Ascending aorta (tissue), 2 donors: ENCODE measurements around the gene RAB28. TPM values are rescaled to one million over a fixed set of nuclear protein-coding genes. Genes with fewer than 3 reads are reported as not detected.

Experiments
- DNase-seq, 2 donors: peaks; one replicate each; pipeline ENCODE4 v3.0.0-alpha.2; 2019; ENCODE audit warnings: low spot score in 2 of 2
- H3K27ac ChIP-seq, 2 donors: fragments of 200-600 bp; sonication (generic); one replicate each; pipeline ENCODE4 v1.5.1; 2016 to 2017; ENCODE audit warnings: mild to moderate bottlenecking in 1 of 2
- H3K27me3 ChIP-seq: fragments of 200-600 bp; sonication (generic); one replicate; pipeline ENCODE4 v1.5.1; 2017
- H3K36me3 ChIP-seq, 2 donors: fragments of 200-600 bp; sonication (generic); one replicate each; pipeline ENCODE4 v1.5.1; 2016
- H3K4me1 ChIP-seq, 2 donors: fragments of 200-600 bp; sonication (generic); one replicate each; pipeline ENCODE4 v1.5.1; 2016 to 2017; ENCODE audit warnings: mild to moderate bottlenecking in 1 of 2
- H3K4me3 ChIP-seq, 2 donors: fragments of 200-600 bp; sonication (generic); one replicate each; pipeline ENCODE4 v1.5.1; 2016 to 2017; ENCODE audit warnings: mild to moderate bottlenecking in 1 of 2
- H3K9me3 ChIP-seq, 2 donors: fragments of 200-600 bp; sonication (generic); one replicate each; pipeline ENCODE4 v1.5.1; 2016
- CTCF ChIP-seq, 3 experiments: fragments of 200-600 bp in 2 of 3; fragments of 450-650 bp in 1 of 3; sonication (generic) in 2 of 3; IDR thresholded peaks; one replicate each; pipeline ENCODE4 v1.5.1; 2016 to 2019; ENCODE audit warnings: antibody characterized with exemption in 3 of 3, mild to moderate bottlenecking in 1 of 3, moderate library complexity in 1 of 3
- intact Hi-C: fragments of 100-400 bp; cut with DNase I; formaldehyde crosslinking; loops from one replicate; pipeline ENCODE4 v1.15.1; 2023
- total RNA-seq: library from RNA; depleted of rRNA; stranded (reverse); fragments of >200 nt; gene quantifications from one replicate; pipeline ENCODE4 v1.1.0, GENCODE V29; 2016

Gene RAB28
- total RNA-seq, 1 donor from 2014 or later = 3.2 TPM

- peaks cover 6 to 14% of the 10 kb centered on the region in 2 donors for H3K9me3 ChIP-seq
- H3K4me1 ChIP-seq = peaks cover 0 to 3% of the 10 kb centered on the region in 2 donors
- TF ChIP-seq CTCF (IDR thresholded peaks at IDR 0.05) = no peak
- no peak overlapping the region for H3K4me3 ChIP-seq
- H3K27me3 ChIP-seq = peaks cover 23% of the 10 kb centered on the region
- no peak for DNase-seq
- H3K27ac ChIP-seq = no peak overlapping the region
- intact Hi-C loops = no loop called here
- no peaks in the 10 kb centered on the region for H3K36me3 ChIP-seq
Observed at GRCh38 chr4:13524504-13525243, 40.5 kb upstream of the RAB28 start.

- intact Hi-C loops = no loop called here
- Histone ChIP-seq H3K9me3 (peaks cover 6 to 14% of the 10 kb centered on the region in 2 donors), H3K27ac (no peak overlapping the region), H3K27me3 (peaks cover 20% of the 10 kb centered on the region), H3K36me3 (no peaks in the 10 kb centered on the region), H3K4me1 (peaks cover 0 to 3% of the 10 kb centered on the region in 2 donors), H3K4me3 (no peak overlapping the region)
- DNase-seq = no peak
- TF ChIP-seq CTCF (IDR thresholded peaks at IDR 0.05) = no peak
Observed at GRCh38 chr4:13523591-13524503, 39.7 kb upstream of the RAB28 start.

GRCh38 chr4:13523105-13523477 is 39.0 kb upstream of the RAB28 start:
- intact Hi-C loops = no loop called here
- peaks cover 6 to 14% of the 10 kb centered on the region in 2 donors for H3K9me3 ChIP-seq
- no peak for DNase-seq
- H3K4me1 ChIP-seq = no peaks in the 10 kb centered on the region
- no peak overlapping the region for H3K27ac ChIP-seq
- peak overlapping the region in 1 of 2 donors; percentile 19 for H3K4me3 ChIP-seq
- TF ChIP-seq CTCF (IDR thresholded peaks at IDR 0.05) = no peak
- no peaks in the 10 kb centered on the region for H3K36me3 ChIP-seq
- peaks cover 12% of the 10 kb centered on the region for H3K27me3 ChIP-seq

GRCh38 chr4:13522282-13523104 is 38.4 kb upstream of the RAB28 start:
- DNase-seq = no peak
- Histone ChIP-seq H3K4me3 (peak overlapping the region in 1 of 2 donors; percentile 19), H3K4me1 (no peaks in the 10 kb centered on the region), H3K27ac (no peak overlapping the region), H3K9me3 (peaks cover 6 to 14% of the 10 kb centered on the region in 2 donors), H3K27me3 (peaks cover 7% of the 10 kb centered on the region), H3K36me3 (no peaks in the 10 kb centered on the region)
- no peak for TF ChIP-seq CTCF (IDR thresholded peaks at IDR 0.05)
- intact Hi-C loops = no loop called here

GRCh38 chr4:13521047-13521446 is 36.9 kb upstream of the RAB28 start:
- no peak overlapping the region for H3K4me3 ChIP-seq
- H3K27ac ChIP-seq = no peak overlapping the region
- H3K27me3 ChIP-seq = peaks cover 7% of the 10 kb centered on the region
- no peaks in the 10 kb centered on the region for H3K36me3 ChIP-seq
- H3K4me1 ChIP-seq = no peaks in the 10 kb centered on the region
- no peak for DNase-seq
- intact Hi-C loops = no loop called here
- peaks cover 6 to 14% of the 10 kb centered on the region in 2 donors for H3K9me3 ChIP-seq
- TF ChIP-seq CTCF (IDR thresholded peaks at IDR 0.05) = no peak
